ENCODE measurements around the gene RAPGEF4.

RAPGEF4 gene

DNA sequence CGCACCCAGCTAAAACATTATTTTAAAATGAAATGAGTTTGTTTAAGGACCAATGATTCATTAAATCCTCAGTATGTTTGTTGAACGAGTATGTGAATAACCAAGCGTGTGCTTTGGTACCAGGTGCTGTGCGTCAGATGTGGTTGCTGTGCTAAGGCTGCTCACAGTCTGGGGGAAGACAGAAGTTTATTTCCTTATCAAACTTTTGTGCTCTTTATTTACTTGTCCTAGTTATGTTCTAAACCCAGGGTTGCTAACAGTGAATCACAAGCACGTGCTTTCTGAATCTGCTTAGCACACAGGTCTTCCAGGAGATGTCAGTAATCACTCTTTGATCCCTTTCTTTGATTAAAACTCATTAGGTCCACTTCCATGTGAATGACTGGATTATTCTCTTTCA lies 37.0 kb downstream of the RAPGEF4 start (continued):
- TF ChIP-seq, protein P1, sequence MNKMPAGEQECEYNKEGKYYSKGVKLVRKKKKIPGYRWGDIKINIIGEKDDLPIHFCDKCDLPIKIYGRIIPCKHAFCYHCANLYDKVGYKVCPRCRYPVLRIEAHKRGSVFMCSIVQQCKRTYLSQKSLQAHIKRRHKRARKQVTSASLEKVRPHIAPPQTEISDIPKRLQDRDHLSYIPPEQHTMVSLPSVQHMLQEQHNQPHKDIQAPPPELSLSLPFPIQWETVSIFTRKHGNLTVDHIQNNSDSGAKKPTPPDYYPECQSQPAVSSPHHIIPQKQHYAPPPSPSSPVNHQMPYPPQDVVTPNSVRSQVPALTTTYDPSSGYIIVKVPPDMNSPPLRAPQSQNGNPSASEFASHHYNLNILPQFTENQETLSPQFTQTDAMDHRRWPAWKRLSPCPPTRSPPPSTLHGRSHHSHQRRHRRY (tag by site-specific recombination; IDR thresholded peaks at IDR 0.05), result no peak
- TF ChIP-seq ZSCAN16 (tag by site-specific recombination; IDR thresholded peaks at IDR 0.05), result no peak
- TF ChIP-seq ZNF114 (tag by site-specific recombination; IDR thresholded peaks at IDR 0.05), result no peak
- TF ChIP-seq ZBTB10 (tag by site-specific recombination; IDR thresholded peaks at IDR 0.05), result no peak

- H3K36me3 ChIP-seq (ENCODE audit: control insufficient read depth in 2 of 2, insufficient read depth in 1 of 2, low read length in 2 of 2), result no peaks in the 10 kb centered on the region
- POLR2A ChIA-PET, result no interaction called here
- H3K9me3 ChIP-seq (ENCODE audit: control insufficient read depth, insufficient read depth, low read depth, low read length), result no peaks in the 10 kb centered on the region
- H3K4me1 ChIP-seq (ENCODE audit: control insufficient read depth, insufficient read depth, low read length), result no peaks in the 10 kb centered on the region
- TF ChIP-seq GFI1B (tag by site-specific recombination; IDR thresholded peaks at IDR 0.05) (no peak), SETDB1 (IDR thresholded peaks at IDR 0.05; ENCODE audit: insufficient read length, low read length) (no peak), ZNF211 (tag by site-specific recombination; IDR thresholded peaks at IDR 0.05; ENCODE audit: low read depth) (no peak), ZNF18 (tag by site-specific recombination; IDR thresholded peaks at IDR 0.05) (no peak), ZBTB48 (tag by site-specific recombination; IDR thresholded peaks at IDR 0.05) (no peak), HOXA7 (CRISPR knock-in tag; IDR thresholded peaks at IDR 0.05; ENCODE audit: borderline replicate concordance) (no peak), KLF16 (tag by site-specific recombination; IDR thresholded peaks at IDR 0.05) (no peak), ZNF558 (tag by site-specific recombination; IDR thresholded peaks at IDR 0.05) (no peak), ZBTB21 (tag by site-specific recombination; IDR thresholded peaks at IDR 0.05) (no peak), ZFP69B (tag by site-specific recombination; IDR thresholded peaks at IDR 0.05) (no peak), HIC1 (tag by site-specific recombination; IDR thresholded peaks at IDR 0.05) (no peak), ZIC2 (tag by site-specific recombination; IDR thresholded peaks at IDR 0.05) (no peak), ZFHX2 (tag by site-specific recombination; conservative IDR thresholded peaks at IDR 0.05) (no peak), ZNF23 (tag by site-specific recombination; IDR thresholded peaks at IDR 0.05; ENCODE audit: borderline replicate concordance) (no peak), MZF1 (tag by site-specific recombination; IDR thresholded peaks at IDR 0.05; ENCODE audit: borderline replicate concordance) (no peak), ZNF530 (tag by site-specific recombination; IDR thresholded peaks at IDR 0.05; ENCODE audit: low read depth) (no peak)
- TF ChIP-seq, protein P2, sequence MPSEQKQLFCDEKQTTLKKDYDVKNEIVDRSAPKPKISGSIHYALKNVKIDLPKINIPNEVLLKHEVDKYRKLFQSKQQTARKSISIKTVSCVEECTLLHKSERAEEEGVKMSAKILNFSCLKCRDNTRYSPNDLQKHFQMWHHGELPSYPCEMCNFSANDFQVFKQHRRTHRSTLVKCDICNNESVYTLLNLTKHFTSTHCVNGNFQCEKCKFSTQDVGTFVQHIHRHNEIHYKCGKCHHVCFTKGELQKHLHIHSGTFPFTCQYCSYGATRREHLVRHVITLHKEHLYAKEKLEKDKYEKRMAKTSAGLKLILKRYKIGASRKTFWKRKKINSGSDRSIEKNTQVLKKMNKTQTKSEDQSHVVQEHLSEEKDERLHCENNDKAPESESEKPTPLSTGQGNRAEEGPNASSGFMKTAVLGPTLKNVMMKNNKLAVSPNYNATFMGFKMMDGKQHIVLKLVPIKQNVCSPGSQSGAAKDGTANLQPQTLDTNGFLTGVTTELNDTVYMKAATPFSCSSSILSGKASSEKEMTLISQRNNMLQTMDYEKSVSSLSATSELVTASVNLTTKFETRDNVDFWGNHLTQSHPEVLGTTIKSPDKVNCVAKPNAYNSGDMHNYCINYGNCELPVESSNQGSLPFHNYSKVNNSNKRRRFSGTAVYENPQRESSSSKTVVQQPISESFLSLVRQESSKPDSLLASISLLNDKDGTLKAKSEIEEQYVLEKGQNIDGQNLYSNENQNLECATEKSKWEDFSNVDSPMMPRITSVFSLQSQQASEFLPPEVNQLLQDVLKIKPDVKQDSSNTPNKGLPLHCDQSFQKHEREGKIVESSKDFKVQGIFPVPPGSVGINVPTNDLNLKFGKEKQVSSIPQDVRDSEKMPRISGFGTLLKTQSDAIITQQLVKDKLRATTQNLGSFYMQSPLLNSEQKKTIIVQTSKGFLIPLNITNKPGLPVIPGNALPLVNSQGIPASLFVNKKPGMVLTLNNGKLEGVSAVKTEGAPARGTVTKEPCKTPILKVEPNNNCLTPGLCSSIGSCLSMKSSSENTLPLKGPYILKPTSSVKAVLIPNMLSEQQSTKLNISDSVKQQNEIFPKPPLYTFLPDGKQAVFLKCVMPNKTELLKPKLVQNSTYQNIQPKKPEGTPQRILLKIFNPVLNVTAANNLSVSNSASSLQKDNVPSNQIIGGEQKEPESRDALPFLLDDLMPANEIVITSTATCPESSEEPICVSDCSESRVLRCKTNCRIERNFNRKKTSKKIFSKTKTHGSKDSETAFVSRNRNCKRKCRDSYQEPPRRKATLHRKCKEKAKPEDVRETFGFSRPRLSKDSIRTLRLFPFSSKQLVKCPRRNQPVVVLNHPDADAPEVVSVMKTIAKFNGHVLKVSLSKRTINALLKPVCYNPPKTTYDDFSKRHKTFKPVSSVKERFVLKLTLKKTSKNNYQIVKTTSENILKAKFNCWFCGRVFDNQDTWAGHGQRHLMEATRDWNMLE (tag by site-specific recombination; conservative IDR thresholded peaks at IDR 0.05; ENCODE audit: low read depth), result no peak
- TF ChIP-seq, protein P3, sequence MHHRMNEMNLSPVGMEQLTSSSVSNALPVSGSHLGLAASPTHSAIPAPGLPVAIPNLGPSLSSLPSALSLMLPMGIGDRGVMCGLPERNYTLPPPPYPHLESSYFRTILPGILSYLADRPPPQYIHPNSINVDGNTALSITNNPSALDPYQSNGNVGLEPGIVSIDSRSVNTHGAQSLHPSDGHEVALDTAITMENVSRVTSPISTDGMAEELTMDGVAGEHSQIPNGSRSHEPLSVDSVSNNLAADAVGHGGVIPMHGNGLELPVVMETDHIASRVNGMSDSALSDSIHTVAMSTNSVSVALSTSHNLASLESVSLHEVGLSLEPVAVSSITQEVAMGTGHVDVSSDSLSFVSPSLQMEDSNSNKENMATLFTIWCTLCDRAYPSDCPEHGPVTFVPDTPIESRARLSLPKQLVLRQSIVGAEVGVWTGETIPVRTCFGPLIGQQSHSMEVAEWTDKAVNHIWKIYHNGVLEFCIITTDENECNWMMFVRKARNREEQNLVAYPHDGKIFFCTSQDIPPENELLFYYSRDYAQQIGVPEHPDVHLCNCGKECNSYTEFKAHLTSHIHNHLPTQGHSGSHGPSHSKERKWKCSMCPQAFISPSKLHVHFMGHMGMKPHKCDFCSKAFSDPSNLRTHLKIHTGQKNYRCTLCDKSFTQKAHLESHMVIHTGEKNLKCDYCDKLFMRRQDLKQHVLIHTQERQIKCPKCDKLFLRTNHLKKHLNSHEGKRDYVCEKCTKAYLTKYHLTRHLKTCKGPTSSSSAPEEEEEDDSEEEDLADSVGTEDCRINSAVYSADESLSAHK (tag by site-specific recombination; IDR thresholded peaks at IDR 0.05), result no peak
- CTCF ChIA-PET, result interaction anchor here (0.6 to 1.3 kb wide), 2 partner anchors 52 to 158 kb away, joined by 3 to 4 read pairs; no protein-coding TSS in a partner anchor
- no peak overlapping the region for H3K4me3 ChIP-seq (ENCODE audit: low read depth, low read length)
- no peak overlapping the region for H3K27ac ChIP-seq (ENCODE audit: extremely low read depth, low read depth, low read length)
Measured at GRCh38 chr2:172774302-172774701, 38.7 kb downstream of the RAPGEF4 start.
